ENCODE measurements around the gene LRRFIP1. TPM values are rescaled to one million over a fixed set of nuclear protein-coding genes. Genes with fewer than 3 reads are reported as not detected.

LRRFIP1 gene
- total and polyA plus RNA-seq, 2 of the 13 experiments (the other 11 are each of a cell fraction or from before 2014, with no cell fraction given), result 15.9 to 40.5 TPM

DNA sequence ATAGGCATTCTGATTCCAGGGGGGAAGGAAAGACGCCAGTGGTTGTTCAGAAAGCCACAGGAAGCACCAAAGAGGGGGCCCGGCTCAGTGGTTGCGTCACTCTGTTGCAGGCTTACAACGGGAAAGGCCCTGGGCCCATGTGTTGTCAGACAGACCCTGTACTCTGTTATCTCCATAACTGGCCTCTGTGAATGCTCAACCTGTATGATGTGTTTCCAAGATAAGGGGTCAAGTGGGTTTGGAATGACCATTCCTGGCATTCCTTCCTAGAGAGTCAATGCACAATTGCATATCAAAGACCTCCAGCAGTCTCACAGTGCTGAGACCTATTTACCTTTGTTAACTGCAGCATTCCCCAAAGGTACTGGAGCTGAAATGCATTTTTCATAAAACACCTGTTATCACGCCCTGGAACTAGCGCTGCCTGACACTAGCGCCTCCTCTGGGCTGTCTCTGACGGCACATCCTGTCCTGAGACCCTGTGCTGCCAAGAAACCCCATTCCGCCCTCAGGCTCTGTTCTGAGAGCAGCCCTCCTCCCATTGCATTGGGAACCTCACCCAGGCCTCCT, 13.2 kb upstream of the LRRFIP1 start (continued):
- TF ChIP-seq TRIM22 (IDR thresholded peaks at IDR 0.05) (no peak), POLR2AphosphoS2 (IDR thresholded peaks at IDR 0.05; ENCODE audit: low read depth, low read length) (no peak), SOX13 (IDR thresholded peaks at IDR 0.05) (peak; percentile 94), SOX13 (CRISPR knock-in tag; conservative IDR thresholded peaks at IDR 0.05 in 1 of 2, IDR thresholded peaks at IDR 0.05 in 1 of 2) (peak in 1 of 2 experiments; percentile 98; a peak in 2 of 4 replicates), ZNF205 (CRISPR knock-in tag; IDR thresholded peaks at IDR 0.05) (peak; percentile 90; the same call in 1 of the 2 replicates), MTA1 (CRISPR knock-in tag; IDR thresholded peaks at IDR 0.05; ENCODE audit: borderline replicate concordance) (no peak), GPBP1L1 (CRISPR knock-in tag; IDR thresholded peaks at IDR 0.05) (no peak), PTBP1 (IDR thresholded peaks at IDR 0.05; ENCODE audit: low read depth, low read length, poor library complexity, severe bottlenecking) (no peak), SNAPC4 (CRISPR knock-in tag; IDR thresholded peaks at IDR 0.05) (0 out of 2 replicates have a peak, but pooled peaks have one; percentile 20), EEA1 (CRISPR knock-in tag; IDR thresholded peaks at IDR 0.05; ENCODE audit: borderline replicate concordance) (no peak), FOXJ3 (CRISPR knock-in tag; IDR thresholded peaks at IDR 0.05; ENCODE audit: borderline replicate concordance) (peak; percentile 96), RCOR2 (CRISPR knock-in tag; IDR thresholded peaks at IDR 0.05) (peak; percentile 88), NR1H2 (CRISPR knock-in tag; IDR thresholded peaks at IDR 0.05; ENCODE audit: borderline replicate concordance, low read depth) (no peak; the same call in 1 of the 2 replicates), ZFP36L2 (CRISPR knock-in tag; IDR thresholded peaks at IDR 0.05) (no peak), REXO4 (CRISPR knock-in tag; IDR thresholded peaks at IDR 0.05; ENCODE audit: borderline replicate concordance) (no peak), ZFAT (CRISPR knock-in tag; conservative IDR thresholded peaks at IDR 0.05) (no peak), ZBTB43 (CRISPR knock-in tag; conservative IDR thresholded peaks at IDR 0.05) (0 out of 2 replicates have a peak, but pooled peaks have one; percentile 78), SRY (CRISPR knock-in tag; IDR thresholded peaks at IDR 0.05) (no peak), STAT5B (CRISPR knock-in tag; IDR thresholded peaks at IDR 0.05) (0 out of 2 replicates have a peak, but pooled peaks have one; percentile 77)
- TF ChIP-seq, protein P1, sequence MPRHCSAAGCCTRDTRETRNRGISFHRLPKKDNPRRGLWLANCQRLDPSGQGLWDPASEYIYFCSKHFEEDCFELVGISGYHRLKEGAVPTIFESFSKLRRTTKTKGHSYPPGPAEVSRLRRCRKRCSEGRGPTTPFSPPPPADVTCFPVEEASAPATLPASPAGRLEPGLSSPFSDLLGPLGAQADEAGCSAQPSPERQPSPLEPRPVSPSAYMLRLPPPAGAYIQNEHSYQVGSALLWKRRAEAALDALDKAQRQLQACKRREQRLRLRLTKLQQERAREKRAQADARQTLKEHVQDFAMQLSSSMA (CRISPR knock-in tag; IDR thresholded peaks at IDR 0.05), result no peak

Measured in HepG2 (cell line).